ENCODE results near the gene FOSB. TPM values are rescaled to one million over a fixed set of nuclear protein-coding genes. Genes with fewer than 3 reads are reported as not detected.
A peak's percentile ranks its signal among the peaks of the same experiment; 100 is the strongest.

The FOSB gene
- total RNA-seq, 2 experiments from 2014 or later = 8.0 to 8.7 TPM

DNA sequence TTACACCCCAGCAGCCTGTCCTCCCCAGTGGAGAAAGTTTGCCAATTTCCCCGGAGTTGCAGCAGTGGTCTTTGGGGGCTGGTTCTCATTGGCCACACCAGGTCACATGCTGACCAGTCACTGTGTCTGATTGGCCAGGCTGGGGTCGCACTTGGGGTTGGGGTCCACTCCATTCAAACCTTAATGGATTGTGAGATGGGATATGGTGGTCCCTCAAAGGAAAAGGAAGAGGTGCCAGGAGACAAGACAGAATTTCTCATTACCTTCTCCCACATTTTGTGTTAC is 33.9 kb downstream of the FOSB start:
- intact Hi-C loops (cut with micrococcal nuclease) = loop anchor here (10.0 kb wide), 1 partner anchor 293 kb away; the partner anchor contains the start of gene DMWD
- no peak overlapping the region for H3K27ac Mint-ChIP-seq
- CTCF ChIA-PET = interaction anchor here (0.9 to 1.3 kb wide), 3 partner anchors 16 to 57 kb away, joined by 3 to 7 read pairs (median 3); no protein-coding TSS in a partner anchor
- no peaks in the 10 kb centered on the region for H3K36me3 Mint-ChIP-seq (ENCODE audit: low read depth)
- no peaks in the 10 kb centered on the region for H3K9me3 Mint-ChIP-seq
- no peak overlapping the region for H3K4me3 Mint-ChIP-seq
- peaks cover 33% of the 10 kb centered on the region for H3K4me1 Mint-ChIP-seq (ENCODE audit: low read depth)
- peaks cover 9% of the 10 kb centered on the region for H3K27me3 Mint-ChIP-seq (ENCODE audit: low read depth)
- DNase-seq = no peak

DNA sequence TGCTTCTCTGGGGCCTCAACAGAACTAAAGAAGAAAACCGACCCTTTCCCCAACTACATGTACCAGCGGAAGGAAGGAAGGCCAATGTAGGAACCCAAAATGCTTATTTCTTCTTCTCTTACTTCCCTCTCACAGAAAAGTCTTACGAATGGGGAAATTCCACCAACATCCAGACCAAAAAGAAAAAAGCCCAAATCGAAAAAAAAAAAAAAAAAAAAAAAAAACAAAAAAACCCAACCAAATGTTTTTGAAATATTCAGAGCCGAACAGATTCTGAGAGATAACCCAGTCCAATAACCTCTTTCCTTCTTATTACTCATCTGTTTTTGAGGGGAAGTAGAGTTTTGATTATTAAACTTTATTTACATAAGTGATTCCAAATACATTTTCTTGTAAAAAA is 34.3 kb downstream of the FOSB start:
- H3K4me1 Mint-ChIP-seq (ENCODE audit: low read depth) = peaks cover 31% of the 10 kb centered on the region
- H3K4me3 Mint-ChIP-seq = no peak overlapping the region
- no peaks in the 10 kb centered on the region for H3K36me3 Mint-ChIP-seq (ENCODE audit: low read depth)
- H3K27ac Mint-ChIP-seq = no peak overlapping the region
- peaks cover 8% of the 10 kb centered on the region for H3K27me3 Mint-ChIP-seq (ENCODE audit: low read depth)
- CTCF ChIA-PET = interaction anchor here (0.9 to 1.3 kb wide), 3 partner anchors 56 to 63 kb away, joined by 3 read pairs; no protein-coding TSS in a partner anchor
- H3K9me3 Mint-ChIP-seq = no peaks in the 10 kb centered on the region
- DNase-seq = no peak
- intact Hi-C loops (cut with micrococcal nuclease) = loop anchor here (10.0 kb wide), 1 partner anchor 293 kb away; the partner anchor contains the start of gene DMWD

DNA sequence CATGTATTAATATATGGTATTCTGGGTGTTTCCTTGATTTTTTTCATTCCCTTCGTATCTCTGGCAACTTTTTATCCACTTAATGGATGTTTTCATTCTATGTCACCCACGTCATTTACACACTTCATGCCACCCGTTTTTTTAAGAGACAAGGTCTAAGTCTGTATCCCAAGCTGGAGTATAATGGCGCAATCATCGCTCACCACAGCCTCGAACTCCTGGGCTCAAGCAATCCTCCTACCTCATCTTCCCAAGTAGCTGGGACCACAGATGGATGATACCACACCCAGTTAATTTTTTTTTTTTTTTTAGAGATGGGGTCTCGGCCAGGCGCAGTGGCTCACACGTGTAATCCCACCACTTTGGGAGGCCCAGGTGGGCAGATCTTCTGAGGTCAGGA is 36.1 kb downstream of the FOSB start:
- no peak for DNase-seq
- Mint-ChIP-seq H3K36me3 (ENCODE audit: low read depth) (no peaks in the 10 kb centered on the region), H3K4me3 (no peak overlapping the region), H3K27me3 (ENCODE audit: low read depth) (no peaks in the 10 kb centered on the region), H3K4me1 (ENCODE audit: low read depth) (peaks cover 21% of the 10 kb centered on the region), H3K9me3 (no peaks in the 10 kb centered on the region), H3K27ac (no peak overlapping the region)
- intact Hi-C loops (cut with micrococcal nuclease) = loop anchor here (10.0 kb wide), 1 partner anchor 291 kb away; the partner anchor contains the start of gene DMWD
- CTCF ChIA-PET = interaction anchor here (0.7 to 1.1 kb wide), 3 partner anchors 10 to 54 kb away, joined by 4 to 6 read pairs (median 5); no protein-coding TSS in a partner anchor

DNA sequence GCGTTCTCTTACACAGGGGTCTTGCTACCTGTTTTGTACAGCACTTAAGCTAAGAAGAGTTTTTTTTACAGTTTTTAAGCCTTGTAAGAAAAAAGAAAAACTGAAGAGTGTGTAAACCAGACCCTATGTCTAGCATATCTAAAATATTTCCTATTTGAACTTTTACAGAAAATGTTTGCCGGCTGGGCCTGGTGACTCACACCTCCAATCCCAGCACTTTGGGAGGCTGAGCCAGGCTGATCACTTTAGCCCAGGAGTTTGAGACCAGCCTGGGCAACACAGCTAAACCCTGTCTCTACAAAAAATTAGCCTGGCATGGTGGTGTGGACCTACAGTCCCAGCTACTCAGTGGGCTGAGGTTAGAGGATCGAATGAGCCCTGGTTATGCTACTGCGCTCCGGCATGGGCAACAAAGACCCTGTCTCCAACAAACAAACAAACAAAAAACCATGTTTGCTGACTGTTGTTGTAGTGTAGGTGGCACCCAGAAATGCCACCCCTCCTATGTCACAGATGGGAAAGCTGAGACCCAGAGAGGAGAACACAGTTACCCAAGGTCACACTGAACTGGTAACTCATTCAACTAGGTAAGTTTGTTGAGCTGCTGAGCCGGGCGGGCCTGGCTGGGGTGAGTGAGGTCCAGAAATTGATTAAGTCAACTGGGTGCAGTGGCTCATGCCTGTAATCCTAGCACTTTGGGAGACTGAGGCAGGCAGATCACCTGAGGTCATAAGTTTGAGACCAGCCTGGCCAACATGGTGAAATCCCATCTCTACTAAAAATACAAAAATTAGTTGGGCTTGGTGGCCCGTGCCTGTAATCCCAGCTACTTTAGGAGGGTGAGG is 37.6 kb downstream of the FOSB start:
- H3K27me3 Mint-ChIP-seq (ENCODE audit: low read depth) = no peaks in the 10 kb centered on the region
- CTCF ChIA-PET = interaction anchor here (0.7 to 1.8 kb wide), 7 partner anchors 10 to 137 kb away, joined by 3 to 10 read pairs (median 5); no protein-coding TSS in a partner anchor
- H3K27ac Mint-ChIP-seq = peak overlapping the region; percentile 81
- peaks cover 28% of the 10 kb centered on the region for H3K4me1 Mint-ChIP-seq (ENCODE audit: low read depth)
- DNase-seq = no peak
- no peaks in the 10 kb centered on the region for H3K36me3 Mint-ChIP-seq (ENCODE audit: low read depth)
- intact Hi-C loops (cut with micrococcal nuclease) = loop anchor here (10.0 kb wide), 1 partner anchor 289 kb away; the partner anchor contains the start of gene DMWD
- peak overlapping the region; percentile 86 for H3K4me3 Mint-ChIP-seq
- H3K9me3 Mint-ChIP-seq = no peaks in the 10 kb centered on the region

DNA sequence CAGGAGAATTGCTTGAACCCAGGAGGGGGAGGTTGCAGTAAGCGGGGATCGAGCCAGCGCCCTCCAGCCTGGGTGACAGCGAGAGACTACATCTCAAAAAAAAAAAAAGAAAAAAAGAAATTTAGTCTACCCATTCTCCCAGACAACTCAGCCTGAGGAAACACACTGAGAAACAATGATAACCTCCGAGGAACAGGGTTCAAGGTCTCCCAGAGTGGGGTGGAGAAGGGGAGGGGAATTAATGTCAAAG is 38.1 kb downstream of the FOSB start:
- Mint-ChIP-seq H3K9me3 (no peaks in the 10 kb centered on the region), H3K27ac (peak overlapping the region; percentile 81), H3K36me3 (ENCODE audit: low read depth) (no peaks in the 10 kb centered on the region), H3K27me3 (ENCODE audit: low read depth) (no peaks in the 10 kb centered on the region), H3K4me1 (ENCODE audit: low read depth) (peaks cover 34% of the 10 kb centered on the region), H3K4me3 (peak overlapping the region; percentile 86)
- intact Hi-C loops (cut with micrococcal nuclease) = loop anchor here (1.0 to 10.0 kb wide), 7 partner anchors 9 to 289 kb away; partner anchors contain the start of genes DMWD, FBXO46, OPA3 and QPCTL
- no peak for DNase-seq
- CTCF ChIA-PET = interaction anchor here (0.9 to 1.8 kb wide), 5 partner anchors 10 to 136 kb away, joined by 4 to 10 read pairs (median 5); no protein-coding TSS in a partner anchor

DNA sequence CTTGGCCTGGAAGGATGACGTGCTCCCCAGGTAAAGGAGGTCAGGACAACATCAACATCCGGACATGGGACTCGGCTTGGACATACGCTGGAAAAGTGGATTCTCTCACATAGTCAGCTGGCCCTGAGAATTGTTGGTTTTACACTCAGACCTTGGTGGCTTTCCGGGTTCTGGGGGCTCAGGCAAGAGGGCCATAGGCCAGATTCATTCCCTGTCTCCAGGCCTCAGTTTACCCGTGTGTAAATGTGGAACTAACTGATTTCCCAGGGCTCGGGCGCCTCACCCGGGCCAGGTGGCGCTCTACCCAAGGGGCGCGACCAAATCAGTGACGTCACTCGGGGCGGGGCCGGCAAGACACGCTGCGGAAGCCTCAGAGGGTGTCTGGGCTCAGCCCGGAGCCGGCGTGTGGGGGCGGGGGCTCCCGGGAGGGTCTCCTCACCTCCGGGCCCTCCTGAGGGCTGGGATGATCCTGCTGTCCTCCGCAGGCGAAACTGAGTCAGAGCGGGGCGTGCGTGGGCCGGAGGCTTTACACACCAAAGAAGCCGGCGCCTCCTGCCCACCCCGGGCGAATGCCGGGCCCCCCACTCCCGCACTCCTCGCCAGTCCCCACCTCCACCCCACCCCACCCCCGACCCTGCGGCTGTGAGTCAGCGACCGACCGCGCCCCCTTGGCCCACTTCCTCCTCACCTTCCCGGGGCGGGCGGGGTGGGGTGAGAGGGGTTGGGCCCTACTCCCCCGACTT is 38.6 kb downstream of the FOSB start:
- Mint-ChIP-seq H3K4me1 (ENCODE audit: low read depth) (peaks cover 39% of the 10 kb centered on the region), H3K36me3 (ENCODE audit: low read depth) (no peaks in the 10 kb centered on the region), H3K27ac (peak overlapping the region; percentile 94), H3K27me3 (ENCODE audit: low read depth) (no peaks in the 10 kb centered on the region), H3K9me3 (no peaks in the 10 kb centered on the region), H3K4me3 (peak overlapping the region; percentile 86)
- CTCF ChIA-PET = interaction anchor here (0.9 to 1.8 kb wide), 3 partner anchors 9 to 21 kb away, joined by 5 to 10 read pairs (median 5); no protein-coding TSS in a partner anchor
- peak; percentile 99 for DNase-seq
- intact Hi-C loops (cut with micrococcal nuclease) = loop anchor here (1.0 to 10.0 kb wide), 7 partner anchors 9 to 288 kb away; partner anchors contain the start of genes DMWD, FBXO46, OPA3 and QPCTL

DNA sequence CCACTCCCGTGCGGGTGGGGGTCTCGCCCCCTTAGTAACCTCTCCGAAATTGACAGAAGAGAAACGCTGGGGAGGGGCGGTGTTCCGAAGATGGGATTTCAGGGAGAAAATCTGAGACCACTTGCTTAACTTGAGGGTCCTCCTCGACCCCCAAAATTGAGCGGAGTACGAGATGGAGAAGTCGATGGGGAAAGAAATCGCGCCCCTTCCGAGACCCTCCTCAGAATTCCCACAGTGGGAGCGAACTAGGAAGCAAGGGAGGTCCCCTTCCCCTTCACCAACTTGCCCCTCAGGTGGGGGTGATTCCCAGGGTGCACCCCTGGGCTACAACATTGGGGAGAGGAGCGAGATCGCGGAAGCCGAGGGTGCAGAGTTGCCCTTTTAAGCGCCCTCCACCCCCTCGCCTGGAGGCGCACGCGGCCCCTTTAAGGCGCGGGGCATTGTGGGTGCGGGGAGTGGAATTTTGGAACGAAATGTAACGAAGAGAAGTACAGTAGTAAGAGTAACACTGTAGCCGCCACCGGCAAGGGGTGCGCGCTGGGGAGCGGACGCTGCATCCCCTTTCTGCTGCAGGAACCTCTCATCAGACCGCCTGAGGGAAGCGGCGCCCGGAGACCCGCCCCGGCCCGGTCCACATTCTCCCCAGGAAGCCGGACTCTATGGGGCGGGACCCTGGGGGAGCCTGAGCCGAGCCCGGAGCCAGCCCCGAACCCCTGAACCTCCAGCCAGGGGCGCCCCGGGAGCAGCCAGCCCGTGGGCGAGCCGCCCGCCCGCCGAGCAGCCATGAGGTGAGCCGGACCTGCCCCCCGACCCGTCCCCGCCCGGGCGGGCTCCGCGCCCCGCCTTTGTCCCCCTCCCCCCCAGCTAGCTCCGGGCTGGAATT is 39.4 kb downstream of the FOSB start, which contains the start of gene VASP:
VASP (plus strand) TSS at position 491 of the 883 bp plus-strand sequence; CDS start at position 784, 293 bp downstream.
- H3K27me3 Mint-ChIP-seq (ENCODE audit: low read depth) = no peaks in the 10 kb centered on the region
- H3K9me3 Mint-ChIP-seq = no peaks in the 10 kb centered on the region
- no peaks in the 10 kb centered on the region for H3K36me3 Mint-ChIP-seq (ENCODE audit: low read depth)
- peaks cover 44% of the 10 kb centered on the region for H3K4me1 Mint-ChIP-seq (ENCODE audit: low read depth)
- peak within 1 kb of the TSS; percentile 94 for H3K27ac Mint-ChIP-seq
- peak within 1 kb of the TSS; percentile 86 for H3K4me3 Mint-ChIP-seq
- intact Hi-C loops (cut with micrococcal nuclease) = loop anchor here (1.0 to 10.0 kb wide), 14 partner anchors 8 to 288 kb away; partner anchors contain the start of genes DMWD, ERCC2, FBXO46 and OPA3
- DNase-seq = peak; percentile 95
- CTCF ChIA-PET = interaction anchor here (1.6 kb wide), 1 partner anchor 22 kb away, joined by 7 read pairs; no protein-coding TSS in a partner anchor

DNA sequence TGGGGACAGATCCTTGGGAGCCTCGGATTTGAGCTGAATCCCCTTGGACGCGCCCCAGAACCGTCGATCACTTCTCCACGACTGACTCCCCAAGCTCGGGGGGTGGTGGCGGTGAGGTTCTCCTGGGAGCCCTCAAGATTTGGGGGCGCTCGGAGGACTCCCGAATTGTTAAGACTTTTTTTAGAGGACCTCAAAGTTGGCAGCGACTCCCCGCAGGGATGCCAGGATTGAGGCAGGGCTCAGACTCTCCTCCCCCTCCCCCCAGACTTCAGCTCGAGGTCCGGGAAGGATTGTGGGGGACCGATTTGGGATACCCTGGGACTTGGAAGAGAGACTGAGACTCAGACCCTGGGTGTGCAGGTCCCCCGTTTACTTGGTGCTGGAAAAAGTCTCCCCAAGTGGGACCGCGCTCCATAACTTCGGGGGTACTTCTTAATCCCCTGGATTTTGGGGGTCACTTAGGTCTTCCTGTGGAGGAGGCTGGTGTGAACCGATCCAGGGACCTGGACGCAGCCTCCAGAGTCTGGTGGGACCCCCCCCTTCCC is 40.1 kb downstream of the FOSB start:
- H3K27ac Mint-ChIP-seq = peak overlapping the region; percentile 79
- peaks cover 48% of the 10 kb centered on the region for H3K4me1 Mint-ChIP-seq (ENCODE audit: low read depth)
- no peaks in the 10 kb centered on the region for H3K9me3 Mint-ChIP-seq
- CTCF ChIA-PET = interaction anchor here (1.6 kb wide), 1 partner anchor 23 kb away, joined by 7 read pairs; no protein-coding TSS in a partner anchor
- intact Hi-C loops (cut with micrococcal nuclease) = loop anchor here (1.0 to 10.0 kb wide), 10 partner anchors 7 to 287 kb away; partner anchors contain the start of genes DMWD, ERCC2, POLR1G and QPCTL
- no peak for DNase-seq
- H3K36me3 Mint-ChIP-seq (ENCODE audit: low read depth) = peaks cover 2% of the 10 kb centered on the region
- no peaks in the 10 kb centered on the region for H3K27me3 Mint-ChIP-seq (ENCODE audit: low read depth)
- peak overlapping the region; percentile 86 for H3K4me3 Mint-ChIP-seq

DNA sequence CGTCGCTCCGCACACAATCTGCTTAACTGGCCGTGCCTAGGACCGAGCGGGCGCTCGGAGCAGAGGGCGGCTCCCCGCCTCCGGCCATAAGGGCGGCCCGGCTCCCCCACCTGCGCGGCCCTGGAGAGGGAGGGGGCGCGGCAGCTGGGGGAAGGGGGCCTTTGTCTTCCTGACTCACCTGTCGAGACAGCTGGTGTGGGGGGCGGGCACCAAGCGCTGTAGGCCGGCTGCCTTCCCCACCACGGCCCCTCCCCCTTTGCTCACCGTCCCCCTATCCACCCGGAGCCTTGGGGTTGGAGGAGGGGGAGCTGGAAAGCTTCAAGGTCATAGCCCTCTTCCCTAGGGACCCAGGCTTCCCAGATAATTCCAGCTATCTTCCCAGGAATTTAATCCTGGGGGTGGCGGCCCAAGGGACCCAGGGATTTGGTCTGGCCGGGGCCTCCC is 40.6 kb downstream of the FOSB start:
- Mint-ChIP-seq H3K27ac (peak overlapping the region; percentile 87), H3K9me3 (no peaks in the 10 kb centered on the region), H3K4me3 (peak overlapping the region; percentile 86), H3K4me1 (ENCODE audit: low read depth) (peaks cover 51% of the 10 kb centered on the region), H3K27me3 (ENCODE audit: low read depth) (no peaks in the 10 kb centered on the region), H3K36me3 (ENCODE audit: low read depth) (peaks cover 3% of the 10 kb centered on the region)
- CTCF ChIA-PET = interaction anchor here (1.6 kb wide), 1 partner anchor 23 kb away, joined by 7 read pairs; no protein-coding TSS in a partner anchor
- peak; percentile 66 for DNase-seq
- intact Hi-C loops (cut with micrococcal nuclease) = loop anchor here (10.0 kb wide), 1 partner anchor 286 kb away; the partner anchor contains the start of gene DMWD

DNA sequence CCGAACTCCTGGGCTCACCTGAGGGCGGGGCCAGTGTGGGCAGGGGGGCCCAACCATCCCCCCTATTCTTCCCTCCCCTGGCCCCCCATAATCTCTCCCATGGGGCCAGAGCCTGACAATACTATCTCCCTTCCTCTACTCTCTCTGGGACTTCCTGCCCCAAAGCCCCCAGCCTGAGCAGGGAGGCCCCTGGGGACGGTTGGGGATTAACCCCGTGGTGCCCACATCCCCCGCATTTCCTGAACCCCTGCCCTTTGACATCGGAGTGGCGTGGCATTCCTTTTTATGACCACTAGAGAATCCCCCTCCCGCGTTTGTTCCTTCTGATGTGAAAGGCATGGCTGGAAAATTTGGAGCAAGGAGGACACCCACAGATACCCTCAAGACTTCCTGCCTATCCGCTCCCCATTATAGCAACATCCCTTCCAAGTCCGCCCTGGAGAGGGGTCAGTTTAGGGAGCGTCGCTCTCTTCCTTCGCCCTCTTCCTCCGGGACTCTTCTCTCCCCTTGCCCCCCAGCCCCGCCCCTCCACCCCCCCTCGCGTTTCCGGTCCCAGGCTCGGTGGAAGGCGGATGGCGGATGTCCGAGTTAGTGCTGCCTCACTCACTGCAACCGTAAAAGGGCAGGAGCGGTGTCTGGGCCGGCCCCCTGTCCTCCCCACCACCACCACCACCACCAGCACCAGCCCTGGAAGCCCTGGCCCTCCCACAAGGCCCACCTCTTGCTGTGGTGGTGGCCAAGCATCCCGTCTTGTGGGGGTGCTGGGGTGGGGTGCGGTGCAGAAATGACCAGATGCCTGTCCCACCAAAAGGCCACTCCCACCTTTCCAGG is 41.3 kb downstream of the FOSB start:
- Mint-ChIP-seq H3K4me1 (ENCODE audit: low read depth) (peaks cover 55% of the 10 kb centered on the region), H3K4me3 (peak overlapping the region; percentile 86), H3K27me3 (ENCODE audit: low read depth) (no peaks in the 10 kb centered on the region), H3K36me3 (ENCODE audit: low read depth) (peaks cover 3% of the 10 kb centered on the region), H3K27ac (peak overlapping the region; percentile 87), H3K9me3 (no peaks in the 10 kb centered on the region)
- CTCF ChIA-PET = interaction anchor here (0.5 to 1.6 kb wide), 2 partner anchors 24 to 1435 kb away, joined by 3 to 7 read pairs; no protein-coding TSS in a partner anchor
- DNase-seq = peak; percentile 66
- intact Hi-C loops (cut with micrococcal nuclease) = loop anchor here (10.0 kb wide), 1 partner anchor 286 kb away; the partner anchor contains the start of gene DMWD
